DND-41 (cell line): Measurements from ENCODE around the gene FAM168A.

Experiments
- ATAC-seq: fragments of 200-7000 bp; cut with Tn5 transposase; 3 replicates; pipeline ENCODE4 v1.9.1; 2021; ENCODE audit warnings: low read depth; ENCODE audit not compliant: insufficient read depth
- DNase-seq: peaks from one replicate; pipeline ENCODE4 v3.0.0-alpha.2; 2020
- H2AFZ ChIP-seq: 2 replicates; pipeline ENCODE4 v1.6.0; 2012; ENCODE audit warnings: low read depth, low read length
- H3K27ac ChIP-seq: 2 replicates; pipeline ENCODE4 v1.5.1; 2012; ENCODE audit warnings: low read length, inconsistent platforms
- H3K27me3 ChIP-seq: fragments of 200-600 bp; sonication (generic); 2 replicates; pipeline ENCODE4 v1.6.0; 2012; ENCODE audit warnings: low read length, mild to moderate bottlenecking, inconsistent platforms; ENCODE audit not compliant: insufficient read depth, poor library complexity
- H3K36me3 ChIP-seq: 2 replicates; pipeline ENCODE4 v1.5.1; 2012; ENCODE audit warnings: low read length, inconsistent platforms; ENCODE audit not compliant: insufficient read depth
- H3K4me1 ChIP-seq: 2 replicates; pipeline ENCODE4 v1.5.1; 2012; ENCODE audit warnings: mild to moderate bottlenecking, low read length; ENCODE audit not compliant: insufficient read depth
- H3K4me2 ChIP-seq: 2 replicates; pipeline ENCODE4 v1.6.0; 2012; ENCODE audit warnings: mild to moderate bottlenecking, moderate library complexity, low read length, inconsistent platforms; ENCODE audit not compliant: insufficient read depth
- H3K4me3 ChIP-seq, 2 experiments: fragments of 200-600 bp in 1 of 2; shearing (Covaris generic) in 1 of 2; 2 replicates each; pipeline ENCODE4 v1.5.1; 2012 to 2016; ENCODE audit warnings: inconsistent platforms in 2 of 2, low read length in 2 of 2, mild to moderate bottlenecking in 2 of 2, low read depth in 1 of 2, moderate library complexity in 1 of 2
- H3K79me2 ChIP-seq: 2 replicates; pipeline ENCODE4 v1.6.0; 2012; ENCODE audit warnings: low read length, inconsistent platforms; ENCODE audit not compliant: insufficient read depth
- H3K9ac ChIP-seq: 2 replicates; pipeline ENCODE4 v1.6.0; 2012; ENCODE audit warnings: low read depth, mild to moderate bottlenecking, inconsistent platforms, low read length, moderate library complexity
- H3K9me3 ChIP-seq: 2 replicates; pipeline ENCODE4 v1.5.1; 2012; ENCODE audit warnings: low read length, moderate library complexity, mild to moderate bottlenecking, inconsistent platforms; ENCODE audit not compliant: insufficient read depth, severe bottlenecking
- H4K20me1 ChIP-seq: 2 replicates; pipeline ENCODE4 v1.6.0; 2012; ENCODE audit warnings: low read length; ENCODE audit not compliant: insufficient read depth
- CTCF ChIP-seq: IDR thresholded peaks from 2 replicates; pipeline ENCODE4 v1.5.1; 2012; ENCODE audit warnings: borderline replicate concordance, low read length, moderate library complexity, mild to moderate bottlenecking; ENCODE audit not compliant: poor library complexity, severe bottlenecking; ENCODE audit errors: extremely low read depth
- EZH2 ChIP-seq: IDR thresholded peaks from 3 replicates; pipeline ENCODE4 v1.6.1; 2012; ENCODE audit warnings: borderline replicate concordance, low read depth, mild to moderate bottlenecking, moderate library complexity, low read length, inconsistent platforms; ENCODE audit not compliant: severe bottlenecking

Gene FAM168A

DNA sequence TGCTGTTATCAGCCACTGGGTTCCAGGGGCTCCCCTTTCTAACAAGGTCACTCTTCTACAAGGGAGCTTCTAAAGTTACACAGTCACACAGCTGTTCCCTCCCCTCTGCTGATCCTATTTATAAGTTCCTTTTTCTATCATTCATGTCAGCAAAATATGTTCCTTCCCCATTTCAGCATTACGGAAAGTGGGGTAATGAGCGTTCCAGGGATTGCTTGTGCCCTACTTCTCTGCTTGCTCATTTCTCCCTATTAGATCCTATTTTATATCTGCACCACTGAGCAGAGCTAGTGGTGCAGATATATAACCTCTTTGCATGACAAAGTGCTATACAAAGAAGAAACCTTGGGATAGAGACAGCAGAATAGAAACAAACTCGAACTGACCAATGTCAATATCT lies 25.8 kb upstream of the FAM168A start:
- no peaks in the 10 kb centered on the region for H3K79me2 ChIP-seq
- DNase-seq (no peak), ATAC-seq (no peak)
- H3K27me3 ChIP-seq = no peaks in the 10 kb centered on the region
- no peaks in the 10 kb centered on the region for H3K36me3 ChIP-seq
- H3K4me3 ChIP-seq = no peak overlapping the region
- H3K4me1 ChIP-seq = no peaks in the 10 kb centered on the region
- H3K27ac ChIP-seq = no peak overlapping the region
- no peak overlapping the region for H3K4me2 ChIP-seq
- H4K20me1 ChIP-seq = no peaks in the 10 kb centered on the region
- H2AFZ ChIP-seq = no peak overlapping the region
- TF ChIP-seq CTCF (no peak), EZH2 (no peak)
- H3K9me3 ChIP-seq = no peaks in the 10 kb centered on the region
- no peak overlapping the region for H3K9ac ChIP-seq

DNA sequence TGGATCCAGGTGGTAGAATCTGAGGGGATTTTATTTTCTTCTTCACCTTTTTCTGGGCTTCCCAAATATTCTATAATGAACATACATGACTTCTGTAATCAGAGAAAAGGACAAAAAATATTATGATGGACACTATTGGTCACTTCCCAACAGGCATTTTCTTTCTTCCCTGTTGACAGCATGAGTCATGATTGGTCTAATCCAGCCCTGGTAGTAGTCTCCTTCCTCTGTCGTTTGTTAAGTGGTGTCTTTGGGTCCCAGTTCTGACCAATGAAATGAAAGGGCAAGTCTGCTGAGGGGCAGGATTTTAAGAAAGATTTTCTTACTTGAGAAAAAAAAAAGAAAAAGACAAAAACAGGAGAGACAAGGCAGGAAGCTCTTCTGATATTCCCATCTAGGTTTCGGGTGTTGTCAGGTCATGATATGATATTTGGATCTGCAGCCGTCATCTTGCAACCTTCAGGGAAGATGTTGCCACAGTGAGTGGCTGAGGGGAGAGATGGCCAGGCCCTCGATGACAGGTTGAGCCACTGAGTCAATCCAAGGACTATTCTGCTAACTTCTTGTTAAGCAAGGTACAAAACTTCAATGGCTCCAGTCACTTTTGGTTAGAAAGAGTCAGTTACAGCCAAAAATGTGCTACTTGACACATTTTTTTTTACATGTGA lies 25.1 kb upstream of the FAM168A start:
- Histone ChIP-seq H4K20me1 (no peaks in the 10 kb centered on the region), H3K4me1 (no peaks in the 10 kb centered on the region), H3K9me3 (no peaks in the 10 kb centered on the region), H3K4me3 (no peak overlapping the region), H3K9ac (no peak overlapping the region), H3K36me3 (no peaks in the 10 kb centered on the region), H3K4me2 (no peak overlapping the region), H3K27me3 (no peaks in the 10 kb centered on the region), H2AFZ (no peak overlapping the region), H3K79me2 (no peaks in the 10 kb centered on the region), H3K27ac (no peak overlapping the region)
- ATAC-seq (no peak), DNase-seq (no peak)
- TF ChIP-seq CTCF (no peak), EZH2 (no peak)

- H3K36me3 ChIP-seq = no peaks in the 10 kb centered on the region
- no peaks in the 10 kb centered on the region for H3K4me1 ChIP-seq
- TF ChIP-seq CTCF (no peak), EZH2 (no peak)
- H3K79me2 ChIP-seq = no peaks in the 10 kb centered on the region
- H3K9ac ChIP-seq = no peak overlapping the region
- H3K27ac ChIP-seq = no peak overlapping the region
- H3K4me2 ChIP-seq = no peak overlapping the region
- H3K4me3 ChIP-seq = no peak overlapping the region
- H2AFZ ChIP-seq = no peak overlapping the region
- no peak for ATAC-seq
- H4K20me1 ChIP-seq = no peaks in the 10 kb centered on the region
- no peaks in the 10 kb centered on the region for H3K27me3 ChIP-seq
- no peaks in the 10 kb centered on the region for H3K9me3 ChIP-seq
- no peak for DNase-seq
Observed at GRCh38 chr11:73614591-73614990, 16.7 kb upstream of the FAM168A start.

DNA sequence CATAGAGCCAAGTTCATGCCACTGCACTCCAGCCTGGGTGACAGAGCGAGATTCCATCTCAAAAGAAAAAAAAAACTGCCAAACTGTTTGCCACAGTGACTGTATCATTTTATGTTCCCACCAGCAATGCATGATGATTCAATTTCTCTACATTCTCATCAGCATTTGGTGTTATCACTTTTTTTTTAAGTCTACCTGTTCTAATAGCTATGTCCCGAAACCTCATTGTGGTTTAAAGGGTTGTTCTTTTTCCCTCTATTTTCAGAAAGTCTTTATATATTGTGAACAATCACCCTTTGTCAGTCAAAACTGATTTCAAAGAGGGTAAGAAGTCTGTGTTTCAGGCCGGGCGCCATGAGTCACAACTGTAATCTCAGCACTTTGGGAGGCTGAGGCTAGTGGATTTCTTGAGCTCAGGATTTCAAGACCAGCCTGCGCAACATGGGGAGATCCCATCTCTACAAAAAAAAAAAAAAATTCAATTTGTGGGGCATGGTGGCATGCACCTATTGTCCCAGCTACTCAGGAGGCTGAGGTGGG lies 14.8 kb upstream of the FAM168A start:
- H3K79me2 ChIP-seq = no peaks in the 10 kb centered on the region
- H2AFZ ChIP-seq = no peak overlapping the region
- no peaks in the 10 kb centered on the region for H3K27me3 ChIP-seq
- H3K4me3 ChIP-seq = no peak overlapping the region
- TF ChIP-seq CTCF (no peak), EZH2 (no peak)
- H3K9ac ChIP-seq = no peak overlapping the region
- H4K20me1 ChIP-seq = no peaks in the 10 kb centered on the region
- no peaks in the 10 kb centered on the region for H3K9me3 ChIP-seq
- H3K4me2 ChIP-seq = no peak overlapping the region
- no peaks in the 10 kb centered on the region for H3K4me1 ChIP-seq
- H3K27ac ChIP-seq = no peak overlapping the region
- no peak for ATAC-seq
- DNase-seq = no peak
- H3K36me3 ChIP-seq = no peaks in the 10 kb centered on the region
